Natural killer cell (primary cell): ENCODE results near the gene CD40. TPM values are rescaled to one million over a fixed set of nuclear protein-coding genes. Genes with fewer than 3 reads are reported as not detected.

Experiments
- ATAC-seq, 3 donors: fragments of 150-1000 bp in 2 of 3; fragments of 200-7000 bp in 1 of 3; cut with Tn5 transposase; 1 replicate in 1 of 3; 2 replicates in 2 of 3; pipeline ENCODE4 v1.10.0; 2021; ENCODE audit warnings: mild to moderate bottlenecking in 2 of 3, moderate library complexity in 2 of 3
- DNase-seq, 2 donors: peaks; one replicate each; pipeline versions ENCODE4 v3.0.0 to v3.0.0-alpha.2; 2013 to 2021; ENCODE audit warnings: mixed read lengths in 1 of 2
- H3K27ac ChIP-seq: one replicate; pipeline ENCODE4 v1.5.1; 2013; ENCODE audit warnings: mild to moderate bottlenecking, low read length
- H3K27me3 ChIP-seq: one replicate; pipeline ENCODE4 v1.6.1; 2013; ENCODE audit warnings: low read length; ENCODE audit not compliant: control insufficient read depth, insufficient read depth
- H3K36me3 ChIP-seq: one replicate; pipeline ENCODE4 v1.6.1; 2013; ENCODE audit warnings: low read length; ENCODE audit not compliant: control insufficient read depth, insufficient read depth
- H3K4me1 ChIP-seq: one replicate; pipeline ENCODE4 v1.6.1; 2013; ENCODE audit warnings: low read length; ENCODE audit not compliant: control insufficient read depth, insufficient read depth
- H3K4me3 ChIP-seq: one replicate; pipeline ENCODE4 v1.5.1; 2013; ENCODE audit warnings: low read length
- H3K9me3 ChIP-seq: one replicate; pipeline ENCODE4 v1.6.1; 2013; ENCODE audit warnings: low read length; ENCODE audit not compliant: control insufficient read depth, insufficient read depth
- H3K27ac Mint-ChIP-seq, 2 donors: one replicate each; pipeline ENCODE4 v1.8.0; 2022; ENCODE audit warnings: mild to moderate bottlenecking in 2 of 2, mixed read lengths in 2 of 2, moderate library complexity in 1 of 2
- H3K27me3 Mint-ChIP-seq, 2 donors: one replicate each; pipeline ENCODE4 v1.8.0; 2022; ENCODE audit warnings: low read depth in 2 of 2, mixed read lengths in 2 of 2
- H3K36me3 Mint-ChIP-seq: one replicate; pipeline ENCODE4 v1.8.0; 2022; ENCODE audit warnings: mixed read lengths
- H3K4me1 Mint-ChIP-seq, 2 donors: one replicate each; pipeline ENCODE4 v1.8.0; 2022; ENCODE audit warnings: mixed read lengths in 2 of 2
- H3K4me3 Mint-ChIP-seq: one replicate; pipeline ENCODE4 v1.8.0; 2022; ENCODE audit warnings: mild to moderate bottlenecking, moderate library complexity, mixed read lengths
- H3K9me3 Mint-ChIP-seq, 2 donors: one replicate each; pipeline ENCODE4 v1.8.0; 2022; ENCODE audit warnings: mixed read lengths in 2 of 2
- WGBS: methylation state at CpG from one replicate; pipeline ENCODE4 v1.1.7; 2013; ENCODE audit warnings: missing lambda C conversion rate; ENCODE audit not compliant: insufficient coverage; 5-methylcytosine and 5-hydroxymethylcytosine counted together
- intact Hi-C: fragments of 100-400 bp; cut with micrococcal nuclease; formaldehyde crosslinking; loops from one replicate; pipeline ENCODE4 v1.14.2; 2022
- total RNA-seq, 4 donors: library from RNA; stranded (reverse); fragments of 120-200 nt in 1 of 4; gene quantifications; one replicate each; pipeline versions ENCODE4 v1.2.3 to v1.2.4, GENCODE V29; 2013 to 2022
- TF ChIP-seq, protein P1 (sequence below): fragments of 200-600 bp; IDR thresholded peaks from one replicate; pipeline ENCODE4 v1.8.0; 2022; ENCODE audit warnings: antibody characterized with exemption

Gene CD40
- total RNA-seq, 3 donors from 2014 or later (not counting 1 experiment from before 2014, with no cell fraction given), result 7.1 to 9.1 (median 7.2) TPM

DNA sequence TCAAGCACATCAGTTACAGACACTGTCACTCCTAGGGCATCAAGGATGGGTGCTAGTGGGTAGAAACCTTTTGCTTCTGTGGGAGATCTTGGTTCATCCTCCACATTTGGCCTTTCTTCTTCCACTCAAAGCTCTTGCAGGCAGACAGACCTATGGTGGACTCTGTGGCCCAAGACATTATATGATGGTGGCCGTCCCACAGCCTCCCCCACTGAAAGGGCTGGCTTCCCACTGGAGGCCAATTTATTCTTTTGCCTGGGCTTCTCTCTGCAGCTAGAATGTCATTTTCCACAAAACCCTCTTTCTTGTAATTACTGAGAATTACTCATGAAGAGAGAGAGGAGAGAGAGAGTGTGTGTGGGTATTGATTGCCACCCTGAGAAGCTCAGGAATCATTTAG is 43.8 kb downstream of the CD40 start:
- WGBS, result 95% methylated on average over 1 of the region's 1 CpG
- DNase-seq (no peak), ATAC-seq (no peak)
- Histone ChIP-seq H3K27me3 (no peaks in the 10 kb centered on the region), H3K36me3 (no peaks in the 10 kb centered on the region), H3K27ac (no peak overlapping the region), H3K4me1 (no peaks in the 10 kb centered on the region), H3K9me3 (no peaks in the 10 kb centered on the region), H3K4me3 (no peak overlapping the region)
- Mint-ChIP-seq H3K4me3 (no peak overlapping the region), H3K27ac (no peak overlapping the region), H3K9me3 (no peaks in the 10 kb centered on the region), H3K27me3 (peaks cover 23% of the 10 kb centered on the region in 2 donors), H3K36me3 (no peaks in the 10 kb centered on the region), H3K4me1 (no peaks in the 10 kb centered on the region)
- intact Hi-C loops, result no loop called here
- TF ChIP-seq, protein P1, sequence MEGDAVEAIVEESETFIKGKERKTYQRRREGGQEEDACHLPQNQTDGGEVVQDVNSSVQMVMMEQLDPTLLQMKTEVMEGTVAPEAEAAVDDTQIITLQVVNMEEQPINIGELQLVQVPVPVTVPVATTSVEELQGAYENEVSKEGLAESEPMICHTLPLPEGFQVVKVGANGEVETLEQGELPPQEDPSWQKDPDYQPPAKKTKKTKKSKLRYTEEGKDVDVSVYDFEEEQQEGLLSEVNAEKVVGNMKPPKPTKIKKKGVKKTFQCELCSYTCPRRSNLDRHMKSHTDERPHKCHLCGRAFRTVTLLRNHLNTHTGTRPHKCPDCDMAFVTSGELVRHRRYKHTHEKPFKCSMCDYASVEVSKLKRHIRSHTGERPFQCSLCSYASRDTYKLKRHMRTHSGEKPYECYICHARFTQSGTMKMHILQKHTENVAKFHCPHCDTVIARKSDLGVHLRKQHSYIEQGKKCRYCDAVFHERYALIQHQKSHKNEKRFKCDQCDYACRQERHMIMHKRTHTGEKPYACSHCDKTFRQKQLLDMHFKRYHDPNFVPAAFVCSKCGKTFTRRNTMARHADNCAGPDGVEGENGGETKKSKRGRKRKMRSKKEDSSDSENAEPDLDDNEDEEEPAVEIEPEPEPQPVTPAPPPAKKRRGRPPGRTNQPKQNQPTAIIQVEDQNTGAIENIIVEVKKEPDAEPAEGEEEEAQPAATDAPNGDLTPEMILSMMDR, result no peak

DNA sequence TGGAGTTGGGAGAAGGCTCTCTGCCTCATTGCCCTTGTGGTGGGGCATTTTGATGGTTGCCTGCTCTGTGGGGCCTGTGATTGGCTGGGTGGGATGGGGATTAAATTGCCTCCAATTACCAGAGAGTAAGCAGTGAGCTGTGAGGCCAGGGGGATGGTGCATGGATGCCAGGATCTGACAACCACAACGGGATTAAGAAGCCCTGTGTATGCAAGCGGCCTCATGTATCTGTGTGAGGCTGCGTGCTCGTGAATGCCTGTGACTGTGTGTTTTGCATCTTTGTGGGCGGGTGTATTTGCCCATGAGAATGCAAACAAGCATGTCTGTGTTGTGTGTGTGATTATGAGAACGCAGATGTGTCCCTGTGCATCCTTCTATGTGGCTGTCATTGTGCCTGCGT is 46.1 kb downstream of the CD40 start:
- no peak for ATAC-seq
- H3K27me3 ChIP-seq, result no peaks in the 10 kb centered on the region
- WGBS, result 80% methylated on average over 7 of the region's 7 CpGs
- Mint-ChIP-seq H3K27me3 (peaks cover 23% of the 10 kb centered on the region in 2 donors), H3K27ac (no peak overlapping the region), H3K9me3 (no peaks in the 10 kb centered on the region), H3K36me3 (no peaks in the 10 kb centered on the region), H3K4me1 (no peaks in the 10 kb centered on the region), H3K4me3 (no peak overlapping the region)
- H3K9me3 ChIP-seq, result no peaks in the 10 kb centered on the region
- DNase-seq, result no peak
- intact Hi-C loops, result no loop called here
- TF ChIP-seq, protein P1, result no peak
- H3K27ac ChIP-seq, result no peak overlapping the region
- no peaks in the 10 kb centered on the region for H3K4me1 ChIP-seq
- H3K4me3 ChIP-seq, result no peak overlapping the region
- no peaks in the 10 kb centered on the region for H3K36me3 ChIP-seq

DNA sequence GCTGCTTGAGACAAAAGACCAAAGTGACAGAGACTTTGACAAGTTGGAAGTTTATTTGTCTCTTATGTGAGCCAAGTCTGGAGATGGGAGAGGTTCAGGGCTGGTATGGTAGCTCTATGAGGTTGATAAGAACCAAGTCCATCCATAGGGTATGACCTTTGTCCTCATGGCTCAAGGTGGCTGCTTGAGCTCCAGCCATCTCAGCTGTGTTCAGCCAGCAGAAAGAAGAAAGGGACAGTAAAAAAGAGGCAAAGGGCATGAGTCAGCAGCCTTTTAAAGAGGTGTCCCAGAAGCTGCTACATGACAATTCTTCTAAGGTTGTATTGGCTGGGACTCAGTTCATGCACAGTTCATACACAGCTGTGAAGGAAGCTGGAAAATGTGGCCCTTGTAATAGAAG is 49.0 kb downstream of the CD40 start:
- intact Hi-C loops, result no loop called here
- no peaks in the 10 kb centered on the region for H3K9me3 ChIP-seq
- H3K4me3 Mint-ChIP-seq, result no peak overlapping the region
- no peaks in the 10 kb centered on the region for H3K36me3 Mint-ChIP-seq
- H3K9me3 Mint-ChIP-seq, result no peaks in the 10 kb centered on the region
- DNase-seq (no peak), ATAC-seq (no peak)
- H3K4me3 ChIP-seq, result no peak overlapping the region
- H3K27ac Mint-ChIP-seq, result no peak overlapping the region
- no peak overlapping the region for H3K27ac ChIP-seq
- H3K4me1 Mint-ChIP-seq, result no peaks in the 10 kb centered on the region
- no peaks in the 10 kb centered on the region for H3K36me3 ChIP-seq
- no peaks in the 10 kb centered on the region for H3K4me1 ChIP-seq
- TF ChIP-seq, protein P1, result no peak
- H3K27me3 Mint-ChIP-seq, result peaks cover 27 to 41% of the 10 kb centered on the region in 2 donors
- no peaks in the 10 kb centered on the region for H3K27me3 ChIP-seq

DNA sequence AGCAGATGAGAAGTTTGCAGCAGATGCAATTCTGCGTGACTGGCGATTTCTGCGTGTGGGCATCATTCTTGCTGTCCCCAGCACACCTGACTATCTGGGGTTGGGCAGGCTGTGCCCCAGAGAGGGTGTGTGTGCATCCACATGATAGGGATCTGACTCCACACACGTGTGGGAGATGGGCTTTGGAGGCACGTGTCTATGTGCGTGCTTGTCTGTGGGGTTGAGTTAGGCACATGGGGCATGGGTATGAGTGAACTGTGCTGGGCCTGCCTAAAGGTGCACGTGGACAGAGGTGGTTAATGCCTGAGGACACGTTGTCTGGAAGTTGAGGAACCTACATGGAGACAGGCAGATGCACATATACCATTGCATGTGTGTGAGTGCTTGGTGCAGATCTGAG is 50.3 kb downstream of the CD40 start:
- H3K4me3 ChIP-seq, result no peak overlapping the region
- H3K9me3 ChIP-seq, result no peaks in the 10 kb centered on the region
- H3K4me1 ChIP-seq, result no peaks in the 10 kb centered on the region
- H3K27me3 ChIP-seq, result peaks cover 2% of the 10 kb centered on the region
- no peaks in the 10 kb centered on the region for H3K36me3 ChIP-seq
- no peak overlapping the region for H3K27ac Mint-ChIP-seq
- 70% methylated on average over 8 of the region's 8 CpGs for WGBS
- no peak overlapping the region for H3K4me3 Mint-ChIP-seq
- intact Hi-C loops, result no loop called here
- no peak for DNase-seq
- no peaks in the 10 kb centered on the region for H3K4me1 Mint-ChIP-seq
- no peaks in the 10 kb centered on the region for H3K9me3 Mint-ChIP-seq
- H3K27me3 Mint-ChIP-seq, result peaks cover 30 to 38% of the 10 kb centered on the region in 2 donors
- no peak overlapping the region for H3K27ac ChIP-seq
- ATAC-seq, result no peak
- TF ChIP-seq, protein P1, result no peak
- H3K36me3 Mint-ChIP-seq, result no peaks in the 10 kb centered on the region
